ENCODE results near the gene UGT1A3.

DNA sequence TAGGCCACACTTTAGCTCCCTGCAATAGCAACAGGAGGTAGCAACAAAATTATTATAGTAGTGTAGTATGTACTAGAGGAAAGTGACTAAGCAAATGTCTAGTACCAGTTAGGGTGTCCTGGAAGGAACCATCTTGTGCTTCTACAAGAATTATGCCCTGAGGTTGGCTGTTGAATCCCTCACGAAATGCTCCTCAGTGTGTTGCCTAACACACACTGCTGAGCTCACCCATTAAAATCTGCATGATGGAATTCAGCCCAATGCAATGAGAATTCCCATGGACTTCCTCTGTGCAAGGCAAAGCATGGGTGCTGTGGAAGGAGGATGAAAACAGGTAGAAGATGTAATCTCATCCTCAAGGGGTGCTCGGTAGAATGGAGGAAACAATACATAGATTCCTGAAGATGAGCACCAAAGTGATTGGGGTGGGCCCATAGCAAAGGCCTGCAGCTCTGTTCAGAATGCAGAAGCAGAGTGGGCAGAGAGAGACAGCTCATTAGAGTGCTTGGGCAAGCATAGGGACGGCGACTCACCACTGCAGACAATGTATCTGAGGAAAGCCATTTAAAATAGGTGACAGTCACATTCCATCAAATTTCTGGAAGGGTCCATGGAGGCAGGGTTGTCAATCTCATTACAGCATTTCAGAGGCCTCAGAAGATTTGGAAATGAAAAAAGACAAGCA, 48.3 kb upstream of the UGT1A3 start:
- no peak for TF ChIP-seq POLR2A (IDR thresholded peaks at IDR 0.05; ENCODE audit: low read depth, low read length)
- TF ChIP-seq TAF1 (IDR thresholded peaks at IDR 0.05; ENCODE audit: low read depth, low read length): no peak
- TF ChIP-seq POLR2AphosphoS5 (IDR thresholded peaks at IDR 0.05; ENCODE audit: low read depth, low read length): no peak
- no peak for TF ChIP-seq SPI1 (IDR thresholded peaks at IDR 0.05; ENCODE audit: low read depth, low read length)
